Ovary (tissue), 9 donors: ENCODE measurements around the gene MMP28. TPM values are rescaled to one million over a fixed set of nuclear protein-coding genes. Genes with fewer than 3 reads are reported as not detected.

Experiments used
- DNase-seq, 5 donors: peaks; one replicate each; pipeline ENCODE4 v3.0.0-alpha.2; 2019 to 2020
- H3K27ac ChIP-seq, 2 donors: fragments of 200-600 bp; one replicate each; pipeline versions ENCODE4 v1.5.1 to v1.8.0; 2019 to 2022
- H3K27me3 ChIP-seq: fragments of 200-600 bp; one replicate; pipeline ENCODE4 v1.8.0; 2022
- H3K36me3 ChIP-seq: fragments of 200-600 bp; sonication (generic); one replicate; pipeline ENCODE4 v1.5.1; 2019
- H3K4me1 ChIP-seq: one replicate; pipeline ENCODE4 v1.8.1; 2013; ENCODE audit warnings: mild to moderate bottlenecking, moderate library complexity; ENCODE audit not compliant: insufficient read depth
- H3K4me3 ChIP-seq: fragments of 200-600 bp; sonication (generic); one replicate; pipeline ENCODE4 v1.5.1; 2017
- H3K9me3 ChIP-seq, 2 donors: fragments of 200-600 bp in 1 of 2; sonication (generic) in 1 of 2; one replicate each; pipeline versions ENCODE4 v1.5.1 to v1.8.1; 2013 to 2019; ENCODE audit warnings: mild to moderate bottlenecking in 1 of 2, moderate library complexity in 1 of 2
- CTCF ChIP-seq, 3 donors: fragments of 450-650 bp in 2 of 3; fragments of 200-600 bp in 1 of 3; IDR thresholded peaks; one replicate each; pipeline versions ENCODE4 v1.5.1 to v1.8.0; 2016 to 2022; ENCODE audit warnings: antibody characterized with exemption in 3 of 3, mild to moderate bottlenecking in 1 of 3
- EP300 ChIP-seq: sonication (generic); formaldehyde crosslinking; IDR thresholded peaks from one replicate; pipeline ENCODE4 v1.6.1; 2017; ENCODE audit warnings: antibody characterized with exemption
- POLR2A ChIP-seq: fragments of 450-650 bp; IDR thresholded peaks from one replicate; pipeline ENCODE4 v1.6.1; 2017; ENCODE audit warnings: antibody characterized with exemption, mild to moderate bottlenecking, moderate library complexity
- WGBS, 3 donors: extraction: QIAGEN DNeasy Blood & Tissue Kit in 1 of 3; methylation state at CpG; one replicate each; pipeline versions ENCODE4 v1.1.5 to v1.1.7; 2013 to 2017; 5-methylcytosine and 5-hydroxymethylcytosine counted together
- intact Hi-C, 4 donors: fragments of 100-400 bp; cut with DNase I; formaldehyde crosslinking; loops; one replicate each; pipeline versions ENCODE4 v1.11.0 to v1.15.1; 2022 to 2023
- polyA plus RNA-seq, 2 donors: library from polyadenylated mRNA; stranded (reverse); fragments of 200-250 nt in 1 of 2; fragments of 350-450 nt in 1 of 2; fragmentation: Illumina TruSeq in 1 of 2; extraction: RNeasy Lipid Tissue Mini Kit (QIAGEN cat#74804) in 1 of 2; gene quantifications; one replicate each; pipeline ENCODE4 v1.2.3, GENCODE V29; 2013 to 2014
- total RNA-seq, 7 donors: library from RNA; depleted of rRNA in 2 of 7; stranded (reverse); fragments of >200 nt in 2 of 7; fragmentation: NEBNext Ultra II Directional in 3 of 7; extraction: Animal tissue kit (Norgen Biotek cat#: 25700) in 3 of 7; gene quantifications; one replicate each; pipeline versions ENCODE4 v1.1.0 to v1.2.4, GENCODE V29; 2016 to 2023
- donor health status: DM: no; HTN: no; CAD: no; lungs with moderate emphysema.
- donor health status: DM: no; HTN: no; CAD: no.
- donor health status: Bipolar disorder and iron deficiency.
- donor health status: DM: yes; HTN: yes; CAD: no.
- donor health status: DM: no; HTN: no; CAD: no.
- donor health status: DM: yes; HTN: yes; CAD: no.

MMP28 gene
- total and polyA plus RNA-seq, 9 donors = 0.25 to 33.3 (median 3.5) TPM

GRCh38 chr17:35743626-35744328, 51.7 kb downstream of the MMP28 start:
- TF ChIP-seq CTCF (IDR thresholded peaks at IDR 0.05) (no peak), EP300 (no peak), POLR2A (no peak)
- no peaks in the 10 kb centered on the region for H3K9me3 ChIP-seq
- intact Hi-C loops = loop anchor here (10.0 kb wide), 5 partner anchors 129 to 429 kb away; no protein-coding TSS in a partner anchor
- no peaks in the 10 kb centered on the region for H3K36me3 ChIP-seq
- peaks cover 6% of the 10 kb centered on the region for H3K4me1 ChIP-seq
- H3K27ac ChIP-seq = no peak overlapping the region
- H3K4me3 ChIP-seq = no peak overlapping the region
- peak in 2 of 5 donors; percentile 44 to 56 for DNase-seq
- no peaks in the 10 kb centered on the region for H3K27me3 ChIP-seq
- WGBS, 3 donors = 23 to 33% (median 23%) methylated on average over 7 of the region's 7 CpGs

GRCh38 chr17:35742896-35743477, 52.5 kb downstream of the MMP28 start:
- 54 to 72% (median 71%) methylated on average over 6 to 7 of the region's 7 CpGs for WGBS, 3 donors
- TF ChIP-seq CTCF (IDR thresholded peaks at IDR 0.05) (no peak), EP300 (no peak), POLR2A (no peak)
- intact Hi-C loops = loop anchor here (10.0 kb wide), 5 partner anchors 128 to 428 kb away; no protein-coding TSS in a partner anchor
- no peaks in the 10 kb centered on the region for H3K36me3 ChIP-seq
- no peaks in the 10 kb centered on the region for H3K27me3 ChIP-seq
- no peak overlapping the region for H3K4me3 ChIP-seq
- DNase-seq = peak in 1 of 5 donors; percentile 23
- no peaks in the 10 kb centered on the region for H3K9me3 ChIP-seq
- H3K27ac ChIP-seq = no peak overlapping the region
- peaks cover 6% of the 10 kb centered on the region for H3K4me1 ChIP-seq

GRCh38 chr17:35742496-35742895, 52.9 kb downstream of the MMP28 start:
- DNase-seq = no peak
- 68 to 76% (median 71%) methylated on average over 7 of the region's 7 CpGs for WGBS, 3 donors
- H3K27ac ChIP-seq = no peak overlapping the region
- no peaks in the 10 kb centered on the region for H3K36me3 ChIP-seq
- H3K27me3 ChIP-seq = no peaks in the 10 kb centered on the region
- H3K4me3 ChIP-seq = no peak overlapping the region
- H3K9me3 ChIP-seq = no peaks in the 10 kb centered on the region
- intact Hi-C loops = loop anchor here (10.0 kb wide), 5 partner anchors 128 to 428 kb away; no protein-coding TSS in a partner anchor
- TF ChIP-seq POLR2A = no peak
- TF ChIP-seq CTCF (IDR thresholded peaks at IDR 0.05) = no peak
- no peak for TF ChIP-seq EP300
- peaks cover 6% of the 10 kb centered on the region for H3K4me1 ChIP-seq

- Histone ChIP-seq H3K9me3 (no peaks in the 10 kb centered on the region), H3K36me3 (no peaks in the 10 kb centered on the region), H3K4me1 (peaks cover 6% of the 10 kb centered on the region), H3K27ac (no peak overlapping the region), H3K4me3 (no peak overlapping the region), H3K27me3 (no peaks in the 10 kb centered on the region)
- DNase-seq = peak in 1 of 5 donors; percentile 38
- no peak for TF ChIP-seq EP300
- no peak for TF ChIP-seq POLR2A
- no peak for TF ChIP-seq CTCF (IDR thresholded peaks at IDR 0.05)
- intact Hi-C loops = loop anchor here (10.0 kb wide), 5 partner anchors 126 to 426 kb away; no protein-coding TSS in a partner anchor
- WGBS, 3 donors = 12 to 17% (median 16%) methylated on average over 25 to 73 of the region's 73 CpGs
Observed at GRCh38 chr17:35740997-35741931, 54.2 kb downstream of the MMP28 start.
